ENCODE data around the gene ZNF319. TPM values are rescaled to one million over a fixed set of nuclear protein-coding genes. Genes with fewer than 3 reads are reported as not detected.

ZNF319 gene
- total and polyA plus RNA-seq, 2 experiments from 2014 or later: 1.7 to 10.0 TPM

DNA sequence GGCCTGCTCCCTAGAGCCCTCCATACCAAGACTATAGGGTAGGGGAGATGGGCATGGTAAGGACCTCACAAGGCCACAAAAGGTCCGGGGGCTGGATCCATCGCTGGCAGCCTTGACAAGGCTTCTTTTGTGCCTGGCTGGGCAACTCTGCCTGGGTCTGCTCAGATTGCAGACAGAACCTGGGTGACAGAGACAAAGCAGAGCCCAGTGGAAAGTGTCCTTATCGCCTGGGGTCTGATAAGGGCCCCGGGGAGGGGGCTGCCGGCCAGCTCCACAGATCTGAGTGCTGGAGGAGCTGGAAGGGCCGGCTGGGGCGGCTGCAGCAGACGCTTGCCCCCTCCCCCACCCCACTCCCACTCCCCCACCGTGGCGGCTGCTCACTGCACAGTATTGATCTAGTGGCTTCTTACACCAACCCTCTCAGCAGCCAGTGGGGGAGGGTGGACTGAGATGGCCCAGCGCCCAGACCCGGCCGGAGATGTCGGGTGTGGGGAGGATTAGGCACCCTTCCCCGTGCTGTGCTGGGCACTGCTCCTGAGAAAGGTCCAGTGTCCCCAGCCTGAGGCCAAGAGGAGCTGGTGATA lies 32.3 kb upstream of the ZNF319 start (continued):
- TF ChIP-seq, protein P1, sequence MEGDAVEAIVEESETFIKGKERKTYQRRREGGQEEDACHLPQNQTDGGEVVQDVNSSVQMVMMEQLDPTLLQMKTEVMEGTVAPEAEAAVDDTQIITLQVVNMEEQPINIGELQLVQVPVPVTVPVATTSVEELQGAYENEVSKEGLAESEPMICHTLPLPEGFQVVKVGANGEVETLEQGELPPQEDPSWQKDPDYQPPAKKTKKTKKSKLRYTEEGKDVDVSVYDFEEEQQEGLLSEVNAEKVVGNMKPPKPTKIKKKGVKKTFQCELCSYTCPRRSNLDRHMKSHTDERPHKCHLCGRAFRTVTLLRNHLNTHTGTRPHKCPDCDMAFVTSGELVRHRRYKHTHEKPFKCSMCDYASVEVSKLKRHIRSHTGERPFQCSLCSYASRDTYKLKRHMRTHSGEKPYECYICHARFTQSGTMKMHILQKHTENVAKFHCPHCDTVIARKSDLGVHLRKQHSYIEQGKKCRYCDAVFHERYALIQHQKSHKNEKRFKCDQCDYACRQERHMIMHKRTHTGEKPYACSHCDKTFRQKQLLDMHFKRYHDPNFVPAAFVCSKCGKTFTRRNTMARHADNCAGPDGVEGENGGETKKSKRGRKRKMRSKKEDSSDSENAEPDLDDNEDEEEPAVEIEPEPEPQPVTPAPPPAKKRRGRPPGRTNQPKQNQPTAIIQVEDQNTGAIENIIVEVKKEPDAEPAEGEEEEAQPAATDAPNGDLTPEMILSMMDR (conservative IDR thresholded peaks at IDR 0.05; ENCODE audit: low read depth in 2 of 2): no peak
- TF ChIP-seq ZNF114 (CRISPR knock-in tag; IDR thresholded peaks at IDR 0.05) (no peak), NANOG (IDR thresholded peaks at IDR 0.05; ENCODE audit: borderline replicate concordance) (no peak), EZH2 (IDR thresholded peaks at IDR 0.05; ENCODE audit: low read depth, unreplicated experiment) (no peak), ZNF331 (CRISPR knock-in tag; IDR thresholded peaks at IDR 0.05; ENCODE audit: low read depth) (no peak), JUNB (IDR thresholded peaks at IDR 0.05; ENCODE audit: unreplicated experiment) (no peak)
- TF ChIP-seq, protein P2, sequence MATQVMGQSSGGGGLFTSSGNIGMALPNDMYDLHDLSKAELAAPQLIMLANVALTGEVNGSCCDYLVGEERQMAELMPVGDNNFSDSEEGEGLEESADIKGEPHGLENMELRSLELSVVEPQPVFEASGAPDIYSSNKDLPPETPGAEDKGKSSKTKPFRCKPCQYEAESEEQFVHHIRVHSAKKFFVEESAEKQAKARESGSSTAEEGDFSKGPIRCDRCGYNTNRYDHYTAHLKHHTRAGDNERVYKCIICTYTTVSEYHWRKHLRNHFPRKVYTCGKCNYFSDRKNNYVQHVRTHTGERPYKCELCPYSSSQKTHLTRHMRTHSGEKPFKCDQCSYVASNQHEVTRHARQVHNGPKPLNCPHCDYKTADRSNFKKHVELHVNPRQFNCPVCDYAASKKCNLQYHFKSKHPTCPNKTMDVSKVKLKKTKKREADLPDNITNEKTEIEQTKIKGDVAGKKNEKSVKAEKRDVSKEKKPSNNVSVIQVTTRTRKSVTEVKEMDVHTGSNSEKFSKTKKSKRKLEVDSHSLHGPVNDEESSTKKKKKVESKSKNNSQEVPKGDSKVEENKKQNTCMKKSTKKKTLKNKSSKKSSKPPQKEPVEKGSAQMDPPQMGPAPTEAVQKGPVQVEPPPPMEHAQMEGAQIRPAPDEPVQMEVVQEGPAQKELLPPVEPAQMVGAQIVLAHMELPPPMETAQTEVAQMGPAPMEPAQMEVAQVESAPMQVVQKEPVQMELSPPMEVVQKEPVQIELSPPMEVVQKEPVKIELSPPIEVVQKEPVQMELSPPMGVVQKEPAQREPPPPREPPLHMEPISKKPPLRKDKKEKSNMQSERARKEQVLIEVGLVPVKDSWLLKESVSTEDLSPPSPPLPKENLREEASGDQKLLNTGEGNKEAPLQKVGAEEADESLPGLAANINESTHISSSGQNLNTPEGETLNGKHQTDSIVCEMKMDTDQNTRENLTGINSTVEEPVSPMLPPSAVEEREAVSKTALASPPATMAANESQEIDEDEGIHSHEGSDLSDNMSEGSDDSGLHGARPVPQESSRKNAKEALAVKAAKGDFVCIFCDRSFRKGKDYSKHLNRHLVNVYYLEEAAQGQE (IDR thresholded peaks at IDR 0.05; ENCODE audit: unreplicated experiment): no peak
- TF ChIP-seq, protein P3, sequence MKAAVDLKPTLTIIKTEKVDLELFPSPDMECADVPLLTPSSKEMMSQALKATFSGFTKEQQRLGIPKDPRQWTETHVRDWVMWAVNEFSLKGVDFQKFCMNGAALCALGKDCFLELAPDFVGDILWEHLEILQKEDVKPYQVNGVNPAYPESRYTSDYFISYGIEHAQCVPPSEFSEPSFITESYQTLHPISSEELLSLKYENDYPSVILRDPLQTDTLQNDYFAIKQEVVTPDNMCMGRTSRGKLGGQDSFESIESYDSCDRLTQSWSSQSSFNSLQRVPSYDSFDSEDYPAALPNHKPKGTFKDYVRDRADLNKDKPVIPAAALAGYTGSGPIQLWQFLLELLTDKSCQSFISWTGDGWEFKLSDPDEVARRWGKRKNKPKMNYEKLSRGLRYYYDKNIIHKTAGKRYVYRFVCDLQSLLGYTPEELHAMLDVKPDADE (IDR thresholded peaks at IDR 0.05): no peak

DNA sequence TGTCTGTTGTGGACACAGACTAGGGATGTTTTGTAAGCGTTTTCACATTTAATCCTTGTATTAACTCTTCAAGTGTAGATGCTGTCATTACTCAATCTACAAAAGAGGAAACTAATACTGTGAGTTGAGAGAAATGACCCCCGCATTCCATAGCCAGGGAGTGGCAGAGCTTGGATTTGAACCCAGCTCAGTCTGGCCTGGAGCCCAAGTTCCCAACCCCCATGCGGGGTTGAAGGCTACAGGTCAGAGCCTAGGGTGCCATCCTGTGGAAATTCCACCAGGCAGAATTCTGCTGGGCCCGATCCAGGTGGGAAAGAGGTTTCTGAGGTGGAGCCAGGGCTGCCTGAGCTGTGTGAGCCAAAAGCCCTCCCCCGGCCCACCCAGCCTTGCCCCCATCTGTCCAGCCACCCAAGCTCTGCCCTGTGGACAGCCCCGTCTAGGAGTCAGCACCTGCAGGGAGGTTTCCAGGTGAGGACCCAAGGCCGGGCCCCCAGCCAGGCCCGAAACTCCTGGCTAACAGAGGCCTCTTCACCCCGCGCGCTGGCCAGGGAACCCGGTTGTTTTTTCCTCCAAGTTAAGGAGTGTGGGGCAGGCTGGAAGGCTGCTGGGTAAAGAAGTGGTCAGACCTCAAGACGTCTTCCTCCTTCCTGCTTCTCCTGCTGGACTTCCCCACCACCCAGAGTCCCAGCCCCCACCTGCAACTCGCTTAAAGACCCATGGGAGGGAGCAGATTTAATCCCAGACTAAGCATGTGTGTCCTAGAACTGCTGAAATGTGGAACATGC lies 30.7 kb upstream of the ZNF319 start:
- H3K9me3 Mint-ChIP-seq: no peaks in the 10 kb centered on the region
- Histone ChIP-seq H3K79me2 (replicated peaks; ENCODE audit: insufficient read depth) (peaks cover 43% of the 10 kb centered on the region), H3K27ac (ENCODE audit: low read depth) (no peak overlapping the region), H3K4me1 (ENCODE audit: insufficient read depth) (peaks cover 25% of the 10 kb centered on the region), H2AFZ (no peak overlapping the region), H3K36me3 (ENCODE audit: insufficient read depth) (no peaks in the 10 kb centered on the region), H4K20me1 (replicated peaks; ENCODE audit: insufficient read depth) (peaks cover 2% of the 10 kb centered on the region; the same call in 1 of the 2 replicates), H3K27me3 (ENCODE audit: insufficient read depth) (no peaks in the 10 kb centered on the region), H3K4me3 (no peak overlapping the region), H3K4me2 (no peak overlapping the region), H3F3A (replicated peaks; ENCODE audit: low read depth) (0 out of 2 replicates have a peak, but pooled peaks cover 2% of the 10 kb centered on the region), H3K9me2 (ENCODE audit: insufficient read depth) (no peaks in the 10 kb centered on the region)
- H3K4me3 Mint-ChIP-seq: no peak overlapping the region
- H3K27ac Mint-ChIP-seq: peak overlapping the region; percentile 77
- ATAC-seq (no peak), DNase-seq (ENCODE audit: low spot score) (no peak)
- peaks cover 9% of the 10 kb centered on the region for H3K27me3 Mint-ChIP-seq (ENCODE audit: insufficient read depth, low read depth, poor library complexity)
- H3K4me1 Mint-ChIP-seq: peaks cover 38% of the 10 kb centered on the region
- H3K36me3 Mint-ChIP-seq (ENCODE audit: low read depth): peaks cover 9% of the 10 kb centered on the region; the same call in 2 of the 3 replicates
- TF ChIP-seq, protein P3 (IDR thresholded peaks at IDR 0.05): no peak
- TF ChIP-seq ZNF331 (CRISPR knock-in tag; IDR thresholded peaks at IDR 0.05; ENCODE audit: low read depth): no peak
- TF ChIP-seq CREB1 (CRISPR knock-in tag; IDR thresholded peaks at IDR 0.05; ENCODE audit: low read depth): no peak
- TF ChIP-seq, protein P1 (conservative IDR thresholded peaks at IDR 0.05; ENCODE audit: low read depth in 2 of 2): no peak
- TF ChIP-seq, protein P2 (IDR thresholded peaks at IDR 0.05; ENCODE audit: unreplicated experiment): no peak
- TF ChIP-seq STAT1 (IDR thresholded peaks at IDR 0.05; ENCODE audit: unreplicated experiment): no peak
- no peak for TF ChIP-seq NANOG (IDR thresholded peaks at IDR 0.05; ENCODE audit: borderline replicate concordance)
- TF ChIP-seq JUNB (IDR thresholded peaks at IDR 0.05; ENCODE audit: unreplicated experiment): no peak
- no peak for TF ChIP-seq ZNF114 (CRISPR knock-in tag; IDR thresholded peaks at IDR 0.05)
